Trophoblast cell (in vitro differentiated cells and primary cell): ENCODE results near the gene JARID2.

Experiments
- DNase-seq, 2 donors: peaks; one replicate each; pipeline ENCODE4 v3.0.0-alpha.2; 2016
- H2AFZ ChIP-seq: 2 replicates; pipeline ENCODE4 v1.6.1; 2013; ENCODE audit warnings: low read length, moderate library complexity, mild to moderate bottlenecking; ENCODE audit not compliant: insufficient read depth, poor library complexity
- H2AK5ac ChIP-seq: 2 replicates; pipeline ENCODE4 v1.6.1; 2013; ENCODE audit warnings: mild to moderate bottlenecking, low read length
- H2BK120ac ChIP-seq: 2 replicates; pipeline ENCODE4 v1.6.1; 2013; ENCODE audit warnings: low read length, mild to moderate bottlenecking, moderate library complexity; ENCODE audit not compliant: insufficient read depth, poor library complexity
- H2BK12ac ChIP-seq: 2 replicates; pipeline ENCODE4 v1.6.1; 2013; ENCODE audit warnings: mild to moderate bottlenecking, low read length, moderate library complexity
- H2BK5ac ChIP-seq: 2 replicates; pipeline ENCODE4 v1.6.1; 2013; ENCODE audit warnings: low read length, low read depth, moderate library complexity, mild to moderate bottlenecking; ENCODE audit not compliant: poor library complexity
- H3K14ac ChIP-seq: 2 replicates; pipeline ENCODE4 v1.6.1; 2013; ENCODE audit warnings: mild to moderate bottlenecking, low read length
- H3K18ac ChIP-seq: 2 replicates; pipeline ENCODE4 v1.6.1; 2013; ENCODE audit warnings: mild to moderate bottlenecking, low read length
- H3K23ac ChIP-seq: 2 replicates; pipeline ENCODE4 v1.6.1; 2013; ENCODE audit warnings: low read length
- H3K27ac ChIP-seq: 2 replicates; pipeline ENCODE4 v1.5.1; 2013; ENCODE audit warnings: low read depth, mild to moderate bottlenecking, inconsistent platforms, low read length, moderate library complexity
- H3K27me3 ChIP-seq: 2 replicates; pipeline ENCODE4 v1.6.1; 2013; ENCODE audit warnings: inconsistent platforms, mild to moderate bottlenecking, low read length, moderate library complexity; ENCODE audit not compliant: insufficient read depth
- H3K36me3 ChIP-seq, 2 experiments: 1 replicate in 1 of 2; 2 replicates in 1 of 2; pipeline ENCODE4 v1.6.1; 2013; ENCODE audit warnings: low read length in 2 of 2, mild to moderate bottlenecking in 2 of 2, moderate library complexity in 1 of 2; ENCODE audit not compliant: insufficient read depth in 2 of 2, control insufficient read depth in 1 of 2
- H3K4ac ChIP-seq: 2 replicates; pipeline ENCODE4 v1.6.1; 2013; ENCODE audit warnings: low read depth, mild to moderate bottlenecking, low read length, moderate library complexity
- H3K4me1 ChIP-seq, 2 experiments: 1 replicate in 1 of 2; 2 replicates in 1 of 2; pipeline ENCODE4 v1.6.1; 2013; ENCODE audit warnings: low read length in 2 of 2, mild to moderate bottlenecking in 2 of 2, moderate library complexity in 1 of 2; ENCODE audit not compliant: insufficient read depth in 2 of 2, control insufficient read depth in 1 of 2
- H3K4me2 ChIP-seq: 2 replicates; pipeline ENCODE4 v1.6.1; 2013; ENCODE audit warnings: inconsistent platforms, mild to moderate bottlenecking, low read length, moderate library complexity
- H3K4me3 ChIP-seq: 2 replicates; pipeline ENCODE4 v1.5.1; 2013; ENCODE audit warnings: mild to moderate bottlenecking, low read depth, low read length, inconsistent platforms
- H3K79me1 ChIP-seq: one replicate; pipeline ENCODE4 v1.6.1; 2013; ENCODE audit warnings: low read length
- H3K79me2 ChIP-seq: 2 replicates; pipeline ENCODE4 v1.6.1; 2013; ENCODE audit warnings: low read length, mild to moderate bottlenecking; ENCODE audit not compliant: control insufficient read depth, insufficient read depth, poor library complexity
- H3K9ac ChIP-seq: 2 replicates; pipeline ENCODE4 v1.6.1; 2013; ENCODE audit warnings: mild to moderate bottlenecking, low read length
- H3K9me3 ChIP-seq: 2 replicates; pipeline ENCODE4 v1.6.1; 2013; ENCODE audit warnings: low read depth, mild to moderate bottlenecking, control low read depth, inconsistent platforms, low read length; ENCODE audit not compliant: insufficient read depth
- H4K12ac ChIP-seq: 2 replicates; pipeline ENCODE4 v1.6.1; 2013; ENCODE audit warnings: low read depth, mild to moderate bottlenecking, low read length, moderate library complexity
- H4K8ac ChIP-seq: 2 replicates; pipeline ENCODE4 v1.6.1; 2013; ENCODE audit warnings: low read depth, mild to moderate bottlenecking, low read length, moderate library complexity
- H4K91ac ChIP-seq: one replicate; pipeline ENCODE4 v1.6.1; 2013; ENCODE audit warnings: low read depth, mild to moderate bottlenecking, low read length, moderate library complexity
- WGBS: extraction: QIAGEN DNeasy Blood & Tissue Kit; methylation state at CpG from one replicate; pipeline ENCODE4 v1.1.7; 2013; ENCODE audit warnings: missing lambda C conversion rate; ENCODE audit not compliant: insufficient read length, insufficient coverage; ENCODE audit errors: extremely low coverage; 5-methylcytosine and 5-hydroxymethylcytosine counted together

The JARID2 gene

DNA sequence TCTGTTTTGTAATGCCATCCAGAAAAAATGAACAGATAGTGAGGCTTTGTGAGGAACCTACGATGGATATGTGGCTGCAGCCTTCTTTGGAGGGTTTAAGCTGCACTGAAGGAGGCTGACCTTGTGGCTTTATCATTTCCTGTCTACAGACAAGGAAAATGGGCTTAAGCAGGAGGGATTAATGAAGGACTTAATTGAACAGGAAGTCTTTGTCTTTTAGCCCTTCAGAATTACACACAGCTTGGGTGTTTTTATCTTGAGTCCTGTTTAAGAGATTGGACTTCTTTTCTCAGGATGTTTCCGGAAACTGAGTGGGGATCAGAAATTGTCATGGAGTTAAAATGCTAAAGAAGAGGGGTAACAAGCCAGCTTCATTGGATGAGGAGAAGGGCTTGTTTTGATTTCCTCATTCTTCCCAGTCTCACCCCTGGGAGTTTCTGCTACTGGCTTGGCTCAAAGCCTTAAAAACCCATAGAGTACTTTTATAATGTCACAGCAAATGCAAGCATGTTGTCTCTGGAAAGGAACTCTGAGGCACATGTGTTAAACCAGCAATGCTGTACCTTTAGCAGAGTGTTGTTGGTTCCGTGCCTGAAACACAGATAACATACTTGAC, 193.6 kb downstream of the JARID2 start:
- no peak overlapping the region for H4K91ac ChIP-seq
- H3K4me3 ChIP-seq = no peak overlapping the region
- no peak overlapping the region for H3K4me2 ChIP-seq
- no peak overlapping the region for H2BK12ac ChIP-seq
- no peak overlapping the region for H2AK5ac ChIP-seq
- no peak overlapping the region for H3K9ac ChIP-seq
- H2AFZ ChIP-seq = no peak overlapping the region
- no peaks in the 10 kb centered on the region for H3K27me3 ChIP-seq
- H3K23ac ChIP-seq = no peak overlapping the region
- no peak overlapping the region for H3K14ac ChIP-seq
- no peak overlapping the region for H3K27ac ChIP-seq
- no peak overlapping the region for H3K4ac ChIP-seq
- no peaks in the 10 kb centered on the region for H3K36me3 ChIP-seq
- no peak for DNase-seq
- no peaks in the 10 kb centered on the region for H3K79me1 ChIP-seq
- H4K8ac ChIP-seq = no peak overlapping the region
- H2BK120ac ChIP-seq = no peak overlapping the region
- H2BK5ac ChIP-seq = no peak overlapping the region
- H3K79me2 ChIP-seq = peaks cover 2% of the 10 kb centered on the region
- no peak overlapping the region for H4K12ac ChIP-seq
- H3K4me1 ChIP-seq = peaks cover 2 to 5% of the 10 kb centered on the region in 2 experiments
- H3K18ac ChIP-seq = no peak overlapping the region
- no CpG with 5 or more reads among the region's 3 CpGs for WGBS
- H3K9me3 ChIP-seq = no peaks in the 10 kb centered on the region

DNA sequence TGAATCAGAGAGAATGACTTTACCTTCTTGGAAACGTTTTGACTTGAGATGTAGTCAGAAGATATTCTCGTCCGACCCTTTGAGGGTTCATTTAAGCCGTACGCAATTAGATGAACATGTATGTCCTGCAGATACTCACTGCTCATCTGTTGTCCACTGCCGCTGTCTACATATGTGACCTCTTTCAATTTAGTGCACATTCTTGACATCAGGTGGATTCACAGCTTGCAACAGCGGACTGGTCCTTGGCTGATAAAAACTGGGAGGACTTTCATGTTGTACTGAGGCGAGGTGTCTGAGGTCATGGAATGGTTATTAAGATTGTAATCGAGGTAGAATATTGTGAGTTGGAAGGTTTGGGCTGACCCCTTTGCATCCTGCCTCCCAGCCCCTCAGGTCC, 194.2 kb downstream of the JARID2 start:
- Histone ChIP-seq H4K12ac (no peak overlapping the region), H4K8ac (no peak overlapping the region), H2BK5ac (no peak overlapping the region), H3K9ac (no peak overlapping the region), H3K4me3 (no peak overlapping the region), H2BK12ac (no peak overlapping the region), H2AK5ac (no peak overlapping the region), H3K18ac (no peak overlapping the region), H3K27me3 (no peaks in the 10 kb centered on the region), H3K9me3 (no peaks in the 10 kb centered on the region), H2BK120ac (no peak overlapping the region), H3K4me2 (no peak overlapping the region), H3K79me2 (peaks cover 2% of the 10 kb centered on the region), H3K27ac (no peak overlapping the region), H2AFZ (no peak overlapping the region), H3K79me1 (no peaks in the 10 kb centered on the region), H4K91ac (no peak overlapping the region), H3K36me3 (no peaks in the 10 kb centered on the region), H3K23ac (no peak overlapping the region), H3K4me1 (peaks cover 2 to 5% of the 10 kb centered on the region in 2 experiments), H3K14ac (no peak overlapping the region), H3K4ac (no peak overlapping the region)
- DNase-seq = no peak
- WGBS = 100% methylated on average over 1 of the region's 9 CpGs

DNA sequence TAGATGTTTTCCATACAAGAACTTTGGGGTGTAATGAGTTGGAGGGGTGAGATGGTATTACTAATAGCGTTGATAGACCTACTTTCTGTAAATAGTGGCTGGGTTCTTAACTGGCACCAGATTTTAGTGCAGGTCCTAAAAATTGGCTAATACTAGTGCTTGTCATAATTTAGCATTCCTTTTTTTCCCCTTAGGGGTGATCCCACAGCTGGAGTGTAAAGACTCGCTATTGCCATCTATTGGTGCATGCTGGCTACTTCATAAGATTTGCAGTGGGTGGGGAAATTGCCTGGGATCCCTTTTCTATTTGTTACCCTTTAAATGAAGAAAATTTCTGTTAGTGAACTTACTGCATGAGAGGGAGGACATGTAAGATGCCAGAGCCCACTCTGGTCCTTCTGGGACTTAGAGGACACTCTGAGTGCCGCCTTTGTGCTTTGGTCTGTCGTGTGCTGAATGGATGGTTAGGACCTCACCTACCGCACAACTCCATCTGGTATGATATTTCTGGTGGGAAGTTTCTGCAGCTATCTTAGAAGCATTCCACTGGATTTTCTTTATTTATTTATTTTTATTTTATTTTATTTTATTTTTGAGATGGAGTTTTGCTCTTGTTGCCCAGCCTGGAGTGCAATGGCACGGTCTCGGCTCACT, 195.5 kb downstream of the JARID2 start:
- H3K9ac ChIP-seq = no peak overlapping the region
- H2BK120ac ChIP-seq = no peak overlapping the region
- no peaks in the 10 kb centered on the region for H3K27me3 ChIP-seq
- H2AK5ac ChIP-seq = no peak overlapping the region
- no peak overlapping the region for H4K12ac ChIP-seq
- H3K14ac ChIP-seq = no peak overlapping the region
- H3K23ac ChIP-seq = no peak overlapping the region
- no peaks in the 10 kb centered on the region for H3K9me3 ChIP-seq
- H3K4me1 ChIP-seq = peaks cover under 1 to 5% of the 10 kb centered on the region in 2 experiments
- no peak overlapping the region for H3K27ac ChIP-seq
- peak overlapping the region; percentile 10 for H3K4ac ChIP-seq
- H4K91ac ChIP-seq = no peak overlapping the region
- no peaks in the 10 kb centered on the region for H3K79me1 ChIP-seq
- peaks cover 2% of the 10 kb centered on the region for H3K79me2 ChIP-seq
- H3K18ac ChIP-seq = no peak overlapping the region
- H2BK5ac ChIP-seq = no peak overlapping the region
- no peak overlapping the region for H2AFZ ChIP-seq
- no peak overlapping the region for H3K4me3 ChIP-seq
- DNase-seq = peak; percentile 60 to 95
- H4K8ac ChIP-seq = no peak overlapping the region
- no CpG with 5 or more reads among the region's 7 CpGs for WGBS
- H3K4me2 ChIP-seq = no peak overlapping the region
- H3K36me3 ChIP-seq = no peaks in the 10 kb centered on the region
- H2BK12ac ChIP-seq = no peak overlapping the region

DNA sequence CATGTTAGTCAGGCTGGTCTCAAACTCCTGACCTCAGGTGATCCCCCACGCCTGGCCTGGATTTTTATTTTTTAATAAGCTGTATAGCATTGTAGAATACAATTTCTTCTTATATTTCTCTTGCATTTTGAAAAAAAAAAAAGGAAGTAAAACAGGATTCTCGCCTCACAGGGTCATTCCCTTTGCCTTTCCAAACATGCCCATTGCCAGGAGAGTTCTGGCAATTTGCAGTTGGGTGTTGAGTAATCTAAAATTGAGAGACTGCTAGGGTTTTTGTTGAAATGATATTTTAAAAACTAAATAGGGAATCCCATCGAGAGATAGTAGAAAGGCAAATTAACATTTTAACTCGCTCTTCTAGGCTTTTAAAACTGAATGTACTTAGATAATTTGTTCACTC, 196.1 kb downstream of the JARID2 start:
- H2AK5ac ChIP-seq = no peak overlapping the region
- no peak for DNase-seq
- H3K4me1 ChIP-seq = peaks cover 0 to 3% of the 10 kb centered on the region in 2 experiments
- H3K36me3 ChIP-seq = no peaks in the 10 kb centered on the region
- no peak overlapping the region for H3K4me3 ChIP-seq
- H3K9me3 ChIP-seq = no peaks in the 10 kb centered on the region
- no peak overlapping the region for H4K8ac ChIP-seq
- H3K4ac ChIP-seq = no peak overlapping the region
- no peak overlapping the region for H4K12ac ChIP-seq
- no peak overlapping the region for H3K4me2 ChIP-seq
- H3K14ac ChIP-seq = no peak overlapping the region
- WGBS = no CpG with 5 or more reads among the region's 4 CpGs
- H3K79me1 ChIP-seq = no peaks in the 10 kb centered on the region
- H2BK120ac ChIP-seq = no peak overlapping the region
- H3K23ac ChIP-seq = no peak overlapping the region
- no peak overlapping the region for H2BK5ac ChIP-seq
- no peak overlapping the region for H3K18ac ChIP-seq
- H3K9ac ChIP-seq = no peak overlapping the region
- H2AFZ ChIP-seq = no peak overlapping the region
- H3K27ac ChIP-seq = no peak overlapping the region
- no peaks in the 10 kb centered on the region for H3K27me3 ChIP-seq
- no peak overlapping the region for H2BK12ac ChIP-seq
- H4K91ac ChIP-seq = no peak overlapping the region
- peaks cover 2% of the 10 kb centered on the region for H3K79me2 ChIP-seq
